Kasumi-1 (cell line): ENCODE measurements around the gene GFPT1.
"Not testable (repeated sequence)": the region's sequence is repeated elsewhere in the genome, so short reads cannot be mapped to it uniquely, and the experiment has no call there.

ENCODE experiments used
- DNase-seq, 2 experiments: peaks; one replicate each; lab custom pipeline; 2025; lab: John Stamatoyannopoulos, UW

Gene GFPT1

DNA sequence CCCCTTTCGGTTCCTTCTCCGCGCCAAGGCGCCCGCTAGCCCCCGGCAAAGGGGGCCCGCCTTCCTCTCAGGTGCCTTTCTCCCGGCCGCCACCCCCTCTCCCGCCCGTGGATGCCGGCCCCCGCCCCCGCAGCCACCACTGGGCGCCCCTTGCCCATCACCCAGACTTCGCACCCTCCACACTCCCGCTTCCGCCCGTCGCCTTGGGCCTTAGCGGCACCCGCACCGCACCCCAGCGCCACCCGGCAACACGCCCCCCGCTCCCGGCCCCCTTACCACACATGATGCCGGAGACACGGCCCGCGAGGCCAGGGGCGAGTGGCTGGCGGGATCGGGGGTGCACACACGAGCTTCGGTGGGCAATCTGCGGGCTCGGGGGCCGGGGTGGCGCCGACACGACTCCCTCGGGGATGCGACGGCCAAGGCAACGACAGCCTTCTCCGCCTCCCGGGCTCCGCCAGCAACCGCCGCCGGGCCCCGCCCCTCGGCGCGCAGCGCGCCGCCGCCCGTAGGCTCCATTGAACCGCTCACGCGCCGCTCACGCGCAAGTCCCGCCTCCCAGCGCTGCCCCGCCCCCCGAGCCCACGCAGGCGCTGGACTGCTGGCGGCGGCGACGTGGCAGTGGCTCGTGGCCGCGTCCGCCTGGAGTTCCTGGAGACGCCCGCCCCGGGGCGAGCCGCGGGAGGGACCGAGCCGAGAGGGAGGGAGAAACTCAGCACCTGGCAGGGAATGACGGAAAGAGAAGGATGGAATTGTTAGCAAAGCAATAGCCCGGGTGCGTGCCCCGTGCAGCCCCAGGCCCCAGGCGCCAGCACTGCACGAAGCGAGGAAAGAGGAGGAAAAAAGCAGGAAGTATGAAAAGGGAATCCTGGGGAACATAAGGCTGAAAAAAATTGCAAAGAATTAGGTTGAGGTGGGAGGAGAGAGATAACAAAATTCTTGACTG is at the start of gene GFPT1:
Gene GFPT1 (minus strand): TSS at position 439 of the 946 bp plus-strand sequence. CDS start 156 bp downstream, at position 283.
- DNase-seq, result peak; percentile 87 to 88

DNA sequence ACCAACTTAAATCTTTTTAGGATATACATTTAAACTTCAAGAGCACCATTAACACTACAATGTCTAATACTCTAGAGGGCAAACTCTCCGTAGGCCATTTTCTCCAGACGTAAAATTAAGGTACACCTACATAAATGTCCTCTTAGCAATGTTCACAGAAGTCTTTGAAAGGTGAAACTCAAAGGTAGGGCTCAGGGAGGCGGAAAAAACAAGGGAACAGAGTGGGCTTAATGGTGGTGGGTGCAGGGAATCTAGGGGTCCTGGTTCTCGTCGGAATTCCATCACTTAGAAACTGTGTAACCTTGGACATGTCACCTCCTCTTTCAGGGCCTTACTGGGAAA is 49.5 kb upstream of the GFPT1 start:
- DNase-seq, result no peak

DNA sequence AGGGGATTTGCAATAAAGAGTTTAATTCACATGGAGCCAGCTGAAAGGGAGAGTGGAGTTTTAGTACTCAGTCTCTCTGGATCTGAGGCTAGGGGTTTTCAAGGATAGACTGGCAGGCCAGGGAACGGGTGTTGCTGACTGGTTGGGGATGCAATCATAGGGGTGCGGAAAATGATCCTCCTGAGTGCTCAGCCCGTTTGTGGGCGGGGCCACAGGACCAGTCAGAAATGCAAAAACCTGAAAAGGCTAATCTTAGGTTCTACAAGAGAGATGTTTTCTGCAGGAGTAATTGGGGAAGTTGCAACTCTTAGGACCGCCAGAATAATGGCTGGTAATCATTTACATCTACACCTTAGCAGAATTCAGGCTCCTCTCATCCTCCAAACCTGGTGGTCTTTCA is 47.7 kb upstream of the GFPT1 start:
- DNase-seq, result no peak

DNA sequence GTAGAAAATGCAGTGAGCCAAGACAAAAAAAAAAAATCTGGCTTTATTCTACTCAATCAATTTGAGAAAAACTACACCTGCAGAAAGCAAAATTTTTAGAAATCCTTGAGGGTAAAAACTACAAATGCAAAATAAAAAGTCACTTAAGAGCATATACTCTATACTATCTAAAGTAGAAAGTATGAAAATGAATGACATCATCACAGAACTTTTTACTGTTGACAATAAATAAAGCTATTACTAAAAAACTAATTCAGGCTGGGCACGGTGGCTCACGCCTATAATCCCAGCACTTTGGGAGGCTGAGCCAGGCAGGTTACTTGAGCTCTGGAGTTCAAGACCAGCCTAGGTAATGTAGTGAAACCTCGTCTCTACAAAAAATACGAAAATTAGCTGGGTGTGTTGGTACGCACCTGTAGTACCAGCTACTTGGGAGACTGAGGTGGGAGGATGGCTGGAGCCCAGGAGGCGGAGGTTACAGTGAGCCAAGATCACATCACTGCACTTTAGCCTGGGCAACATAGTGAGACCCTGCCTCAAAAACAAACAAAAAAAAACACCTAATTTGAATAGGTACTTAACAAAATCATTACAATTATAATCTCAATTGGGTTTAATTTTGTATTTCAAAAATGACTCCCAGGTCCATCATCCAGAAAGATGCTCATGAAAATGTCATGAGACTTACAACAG is 42.6 kb upstream of the GFPT1 start:
- DNase-seq, result no peak

DNA sequence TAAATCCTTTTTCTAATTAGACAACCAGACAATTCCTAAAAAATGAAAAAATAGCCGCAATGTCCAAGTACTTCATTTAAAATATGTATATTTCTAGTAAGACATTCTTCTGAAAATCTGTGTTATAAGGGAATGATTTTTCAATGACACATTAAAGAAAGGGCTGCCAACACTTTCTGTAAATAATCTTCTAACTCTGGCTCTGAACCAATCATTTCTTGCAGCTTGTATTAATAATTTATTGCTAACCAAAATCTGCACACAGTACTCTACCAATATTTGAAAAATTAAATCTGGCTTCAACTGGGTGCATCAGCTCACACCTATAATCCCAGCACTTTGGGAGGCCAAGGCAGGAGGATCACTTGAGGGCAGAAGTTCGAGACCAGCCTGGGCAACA is 42.0 kb upstream of the GFPT1 start:
- DNase-seq, result no peak

DNA sequence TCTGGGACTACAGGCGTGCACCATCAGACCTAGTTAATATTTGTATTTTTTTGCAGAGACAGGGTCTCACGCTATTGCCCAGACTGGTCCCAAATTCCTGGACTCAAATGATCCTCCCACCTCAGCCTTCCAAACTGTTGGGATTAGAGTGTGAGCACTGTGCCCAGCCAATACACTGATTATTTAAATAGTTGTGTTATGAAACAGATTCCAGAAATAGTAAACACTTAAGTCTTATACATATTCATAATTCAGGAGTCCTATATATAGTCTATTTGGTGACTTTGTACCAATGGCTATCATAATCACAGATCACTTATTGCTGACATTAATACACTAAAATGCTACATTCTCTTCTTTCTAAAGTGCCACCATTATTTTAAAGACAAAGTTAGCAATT is 37.4 kb upstream of the GFPT1 start:
- no peak for DNase-seq

DNA sequence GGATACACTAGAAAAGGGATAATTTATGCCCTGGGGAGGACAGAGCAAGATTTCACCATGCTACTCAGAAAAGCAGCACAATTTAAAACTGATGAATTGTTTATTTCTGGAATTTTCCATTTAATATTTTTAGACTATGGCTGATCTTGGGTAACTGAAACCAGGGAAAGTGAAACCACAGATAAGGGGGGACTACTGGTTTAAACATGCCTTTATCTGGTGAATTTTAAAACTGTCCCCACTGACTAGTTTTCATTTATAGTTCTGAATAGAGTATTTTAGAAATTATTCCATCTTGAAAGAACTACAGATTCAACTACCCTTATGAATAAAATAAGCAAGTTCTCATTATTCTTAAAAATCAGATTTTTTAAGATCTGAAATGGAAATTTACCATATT is 35.2 kb upstream of the GFPT1 start:
- DNase-seq, result no peak

DNA sequence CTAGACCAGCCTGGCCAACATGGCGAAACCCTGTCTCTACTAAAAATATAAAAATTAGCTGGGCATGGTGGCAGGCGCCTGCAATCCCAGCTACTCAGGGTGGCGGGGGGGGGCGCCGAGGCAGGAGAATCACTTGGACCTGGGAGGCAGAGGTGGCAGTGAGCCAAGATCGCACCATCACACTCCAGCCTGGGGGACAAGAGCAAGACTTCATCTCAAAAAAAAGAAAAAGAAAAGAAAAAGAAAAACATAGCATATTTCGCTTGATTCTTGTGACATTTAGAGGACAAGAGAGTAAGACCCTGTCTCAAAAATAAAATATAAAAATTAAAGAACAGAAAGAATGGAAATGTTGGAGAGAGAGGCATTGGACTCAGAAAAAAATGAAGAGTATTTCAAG is 32.1 kb upstream of the GFPT1 start:
- DNase-seq, result not testable (repeated sequence)

DNA sequence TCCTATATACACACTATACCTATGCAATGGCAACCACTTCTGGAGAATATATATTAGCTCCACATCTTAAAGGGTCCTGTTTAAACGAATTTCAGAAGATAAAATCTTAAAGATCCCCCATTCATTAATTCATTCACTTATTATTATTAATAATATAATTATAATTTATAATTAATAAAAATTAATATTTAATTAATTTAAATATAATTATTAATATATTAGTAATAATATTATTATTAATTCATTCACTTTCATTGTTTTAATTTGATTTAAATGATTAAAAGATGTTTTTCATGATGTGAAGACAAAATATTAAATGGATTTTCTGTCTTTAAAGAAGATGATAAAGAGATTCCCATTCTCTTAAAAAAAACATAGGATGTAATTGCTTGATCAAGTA is 29.1 kb upstream of the GFPT1 start:
- DNase-seq, result no peak

DNA sequence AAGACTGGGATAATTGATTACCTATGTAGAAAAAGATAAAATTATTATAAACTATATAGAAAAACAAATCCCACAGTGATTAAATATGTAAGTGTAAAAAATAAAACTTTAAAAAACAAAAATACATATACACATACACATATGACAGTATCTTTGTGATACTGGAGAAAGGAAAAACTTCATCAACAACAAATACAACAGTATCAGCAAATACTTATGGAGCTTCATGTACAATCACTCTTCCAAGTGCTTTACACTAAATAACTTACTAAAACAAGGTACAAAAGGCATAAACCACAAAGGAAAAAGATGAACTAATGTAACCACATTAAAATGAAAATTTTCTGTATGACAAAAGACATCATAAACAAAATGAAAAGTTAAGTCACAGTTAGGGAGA is 24.1 kb upstream of the GFPT1 start:
- no peak for DNase-seq

DNA sequence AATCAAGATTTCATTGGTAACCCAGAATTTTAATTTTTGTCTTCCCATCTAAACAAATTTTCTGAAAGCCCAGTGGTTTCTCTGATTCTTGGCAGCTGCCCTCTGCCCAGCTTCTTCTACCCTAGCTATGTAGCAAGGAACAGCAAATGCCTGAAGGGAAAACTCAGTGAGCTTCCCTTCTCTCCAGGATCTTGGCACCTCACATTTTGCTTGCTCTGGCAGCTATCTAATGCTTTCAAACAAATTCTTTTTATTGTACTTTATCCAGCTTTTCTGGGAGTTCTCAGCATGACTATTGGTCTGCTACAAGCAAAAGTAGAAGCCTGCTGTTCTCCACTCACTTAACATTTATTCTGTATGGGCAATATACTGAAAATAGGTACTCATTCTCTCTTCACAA is 18.3 kb upstream of the GFPT1 start:
- no peak for DNase-seq

DNA sequence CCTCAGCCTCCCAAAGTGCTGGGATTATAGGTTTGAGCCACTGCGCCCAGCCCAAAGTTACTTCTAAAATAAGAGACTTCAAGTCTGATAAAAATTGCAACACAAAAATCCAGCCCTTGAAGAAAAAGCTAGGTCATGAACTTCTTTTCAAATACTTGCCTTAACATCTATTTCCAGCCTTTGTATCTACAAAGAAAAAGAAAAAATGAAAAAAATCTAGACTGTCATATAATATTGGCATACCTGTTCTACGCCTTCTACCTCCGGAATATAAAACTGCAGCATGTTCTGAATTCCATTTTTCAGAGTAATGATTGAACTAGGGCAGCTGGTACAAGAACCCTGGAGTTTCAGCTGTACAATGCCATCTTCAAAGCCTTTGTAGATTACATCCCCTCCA is 13.1 kb upstream of the GFPT1 start:
- no peak for DNase-seq

DNA sequence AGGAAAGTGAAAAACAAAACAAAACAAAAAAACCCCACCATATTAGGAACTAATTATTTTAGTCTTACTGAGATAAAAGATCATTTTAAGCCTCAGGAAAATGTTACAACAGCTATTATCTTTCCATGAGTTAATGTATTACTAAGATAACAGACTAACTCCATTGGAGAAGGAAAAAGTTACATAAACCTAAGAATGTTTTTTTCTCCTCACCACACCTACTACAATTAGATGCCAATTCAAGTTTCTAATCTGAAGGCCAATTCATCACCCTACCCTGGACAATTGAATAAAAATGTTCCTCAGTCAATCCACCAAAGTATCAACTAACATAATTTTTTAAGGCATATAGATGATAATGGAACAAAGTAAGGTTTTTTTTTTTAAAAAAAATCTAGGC is 10.2 kb upstream of the GFPT1 start:
- no peak for DNase-seq

DNA sequence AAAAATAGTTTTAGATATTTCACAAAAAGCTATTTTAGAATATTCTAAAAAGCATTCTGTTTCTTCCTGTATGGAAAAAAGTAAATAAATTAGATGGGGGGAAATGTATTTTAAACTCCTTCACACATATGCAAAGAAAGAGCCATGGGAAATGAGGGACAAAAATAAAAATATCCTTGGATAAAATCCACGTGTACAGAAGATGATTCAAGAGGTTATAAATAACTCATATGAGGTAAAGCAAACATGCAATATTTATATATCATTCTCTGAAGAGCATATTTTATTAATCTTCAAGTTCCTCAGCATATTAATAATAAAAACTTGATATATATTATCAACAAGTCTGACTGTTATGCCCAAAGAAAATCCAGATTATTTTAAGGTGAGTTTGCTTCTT is 8.8 kb upstream of the GFPT1 start:
- DNase-seq, result no peak

DNA sequence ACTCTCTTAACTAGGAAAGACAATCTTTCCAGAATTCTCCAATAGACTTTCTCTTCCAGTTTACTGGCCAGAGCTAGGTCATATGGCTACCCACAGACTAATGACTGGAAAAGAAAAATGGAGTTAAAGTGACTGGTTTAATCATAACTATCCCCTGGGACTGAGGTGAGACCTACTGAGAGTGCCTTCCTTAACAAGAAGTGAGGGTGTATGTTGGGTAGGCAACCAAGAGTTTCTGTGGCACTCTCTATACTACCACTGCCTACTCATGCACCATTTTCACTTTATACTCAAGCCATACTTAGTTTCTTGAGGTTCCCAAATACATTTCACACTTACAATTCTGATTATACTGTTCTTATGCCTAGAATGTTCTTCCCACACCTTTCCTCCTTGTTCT is 6.9 kb upstream of the GFPT1 start:
- DNase-seq, result no peak

DNA sequence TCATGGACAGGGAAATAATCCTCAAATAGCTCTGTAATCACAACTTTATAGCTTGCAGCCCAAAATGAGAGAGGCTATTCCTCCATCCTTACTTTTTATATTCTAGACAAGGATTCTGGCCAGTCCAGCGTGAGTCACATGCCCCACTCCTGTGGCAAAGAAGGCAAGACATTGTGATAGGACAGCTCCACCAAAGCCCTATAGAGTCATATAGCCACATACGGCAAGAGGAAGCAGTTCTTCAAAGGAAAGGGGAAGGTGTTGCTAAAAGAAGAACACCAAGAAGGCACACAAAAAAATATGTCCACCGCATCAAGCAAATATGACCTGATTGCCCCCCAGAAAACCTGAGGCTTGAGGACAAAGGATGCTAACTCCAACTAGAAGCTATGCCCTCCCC is 3.4 kb upstream of the GFPT1 start:
- peak; percentile 68 to 79 for DNase-seq

DNA sequence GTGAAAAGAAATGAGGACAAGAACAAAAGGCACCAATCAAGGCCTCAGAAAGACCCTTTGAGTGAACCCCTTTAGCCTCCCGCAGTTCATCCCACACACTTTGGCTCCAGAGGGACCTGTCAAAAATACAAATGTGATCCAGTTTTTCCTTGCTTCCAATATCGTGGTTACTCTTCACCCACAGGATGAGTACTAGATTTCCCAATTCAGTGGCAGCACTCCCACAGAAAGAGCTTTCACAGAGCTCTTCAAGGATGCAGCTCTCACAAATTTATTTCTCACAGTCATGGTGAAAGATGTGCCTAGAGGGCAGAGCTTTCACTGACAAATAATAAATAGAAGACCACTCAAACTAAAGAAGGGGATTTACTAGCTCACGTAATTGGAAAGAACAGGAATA is 3.0 kb upstream of the GFPT1 start:
- DNase-seq, result no peak

DNA sequence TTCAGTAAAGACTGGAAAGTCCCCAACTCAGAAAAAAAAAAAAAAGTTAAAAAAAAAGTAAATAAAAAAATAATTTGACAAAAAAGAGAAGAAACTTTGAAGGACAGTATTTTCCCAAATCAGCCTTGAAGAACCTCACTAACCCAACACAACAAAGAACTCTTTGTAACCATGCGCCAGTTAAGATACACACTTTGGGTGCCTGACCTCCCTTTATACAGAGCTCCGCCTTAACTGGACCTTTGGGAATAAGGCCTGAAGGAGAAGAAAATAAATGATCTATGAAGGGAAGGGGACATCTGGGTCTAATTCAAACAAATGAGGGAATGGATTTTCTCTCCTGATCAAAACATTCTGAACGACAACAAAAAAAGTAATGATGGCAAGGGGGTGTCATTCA is 2.2 kb upstream of the GFPT1 start:
- no peak for DNase-seq

DNA sequence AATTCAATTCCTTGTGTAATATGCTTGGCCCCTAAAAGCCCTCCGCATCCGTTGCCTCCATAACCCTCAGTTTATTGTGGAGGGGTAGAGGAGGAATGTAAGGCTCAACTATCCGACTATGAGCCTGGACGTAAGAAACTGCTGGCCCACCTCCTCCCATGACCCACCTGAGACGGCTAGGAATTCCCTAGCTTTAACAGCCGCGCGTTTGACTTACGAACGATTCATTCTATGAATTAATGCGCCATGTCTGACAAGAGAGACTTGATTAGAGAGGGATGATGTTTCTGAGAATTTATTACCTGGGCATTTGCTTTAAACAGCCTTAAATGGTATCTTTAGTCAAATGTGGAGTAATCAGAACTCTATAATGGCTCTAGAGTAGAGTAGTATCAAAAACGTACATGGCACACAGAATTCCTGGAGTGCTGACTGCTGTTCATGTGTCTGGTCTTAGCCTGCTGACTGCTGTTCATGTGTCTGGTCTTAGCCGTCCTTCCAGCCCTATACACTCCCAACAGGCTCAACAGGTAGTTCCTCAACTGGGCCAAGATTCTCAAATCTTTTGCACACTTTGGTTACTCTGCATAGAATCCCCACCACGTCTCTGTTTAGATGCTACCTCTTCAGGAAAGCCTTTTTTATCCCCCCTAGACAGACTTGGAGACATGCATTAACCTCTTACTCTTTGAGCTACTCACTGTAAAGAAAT is 899 bp upstream of the GFPT1 start:
- DNase-seq, result no peak

DNA sequence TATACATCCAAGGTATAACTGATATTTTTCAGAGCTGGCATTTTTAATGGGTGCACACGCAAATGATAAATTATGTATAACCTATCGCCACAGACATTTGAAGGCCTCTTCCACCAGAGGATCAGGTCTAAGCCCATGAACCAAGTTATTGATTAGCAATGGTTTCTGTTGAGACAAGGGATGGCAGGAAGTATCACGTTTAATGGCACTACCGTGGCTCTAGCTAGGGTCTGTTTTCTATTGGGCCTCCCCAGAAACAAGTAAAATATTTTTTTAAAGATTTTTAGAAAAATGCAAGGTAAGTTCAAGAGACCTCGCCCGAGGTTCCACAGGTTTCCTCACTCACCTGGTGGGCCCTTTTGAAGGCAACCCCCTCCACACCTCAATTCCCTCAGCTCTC is 667 bp downstream of the GFPT1 start:
- DNase-seq, result no peak

DNA sequence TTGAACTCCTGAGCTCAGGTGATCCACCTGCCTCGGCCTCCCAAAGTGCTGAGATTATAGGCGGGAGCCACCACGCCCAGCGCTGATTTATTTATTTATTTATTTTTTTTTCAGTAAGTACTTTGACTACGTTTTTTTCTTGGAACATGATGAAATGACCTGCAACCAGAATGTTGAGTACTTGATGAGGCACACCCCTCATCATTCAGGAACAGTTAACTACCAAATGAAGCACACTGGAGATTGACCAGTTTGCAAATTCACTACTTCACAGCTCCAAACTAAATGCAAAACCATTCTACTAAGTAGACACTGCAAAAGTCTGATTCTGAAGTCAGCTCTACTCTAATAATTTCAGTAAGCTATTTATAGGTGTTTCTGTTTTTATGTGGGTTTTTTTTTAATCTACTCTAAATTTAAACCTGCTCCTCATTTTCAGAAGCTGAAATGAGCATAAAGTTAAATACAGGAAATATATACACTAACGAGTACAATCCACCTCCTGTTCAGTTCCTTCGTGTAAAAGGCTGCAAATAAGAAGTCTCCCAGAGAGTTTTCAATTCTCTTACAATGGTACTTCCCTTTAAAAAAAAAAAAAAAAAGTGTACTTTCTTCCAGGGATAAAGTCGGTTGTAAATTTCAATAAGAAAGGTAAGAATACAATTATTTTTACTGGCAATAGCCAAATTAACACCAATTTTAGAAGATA is 1.4 kb downstream of the GFPT1 start:
- DNase-seq, result peak in 1 of 2 experiments; percentile 24

DNA sequence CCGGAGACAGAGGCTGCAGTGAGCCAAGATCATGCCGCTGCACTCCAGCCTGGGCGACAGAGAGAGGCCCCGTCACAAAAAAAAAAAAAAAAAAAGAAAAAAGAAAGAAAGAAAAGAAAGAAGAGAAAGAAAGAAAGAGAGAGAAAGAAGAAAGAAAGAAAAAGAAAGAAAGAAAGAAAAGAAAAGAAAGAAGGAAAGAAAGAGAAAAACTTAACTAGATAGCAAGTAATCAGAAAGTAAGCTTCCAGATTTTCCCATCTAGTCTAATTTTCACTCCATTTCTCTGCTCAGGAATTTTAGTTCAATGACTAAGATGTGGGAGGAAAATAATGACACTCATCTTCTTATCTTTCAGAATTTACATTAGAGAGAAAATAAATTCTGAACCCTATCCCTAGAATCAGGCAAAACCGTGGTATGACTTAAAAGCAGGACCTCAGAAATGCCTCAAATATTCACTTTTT is 2.4 kb downstream of the GFPT1 start:
- DNase-seq, result no peak
